Fibroblast of villous mesenchyme (primary cell): ENCODE measurements around the gene VIL1. TPM values are rescaled to one million over a fixed set of nuclear protein-coding genes. Genes with fewer than 3 reads are reported as not detected.

ENCODE experiments used
- DNase-seq: peaks from one replicate; pipeline ENCODE4 v3.0.0-alpha.2; 2010; ENCODE audit warnings: low read depth
- H3K4me3 ChIP-seq: 2 replicates; pipeline ENCODE4 v1.5.1; 2011; ENCODE audit warnings: low read depth, mild to moderate bottlenecking, low read length
- total RNA-seq: library from RNA; depleted of rRNA; stranded (reverse); fragments of >200 nt; gene quantifications from 2 replicates; pipeline ENCODE4 v1.2.3, GENCODE V29; 2012
- TF ChIP-seq, protein P1 (sequence below): IDR thresholded peaks from 2 replicates; pipeline ENCODE4 v1.5.1; 2012; ENCODE audit warnings: low read depth, mild to moderate bottlenecking, low read length; ENCODE audit not compliant: insufficient read depth

Gene VIL1
- total RNA-seq, 1 donor, result under 0.01 TPM

- no peak overlapping the region for H3K4me3 ChIP-seq
- TF ChIP-seq, protein P1, sequence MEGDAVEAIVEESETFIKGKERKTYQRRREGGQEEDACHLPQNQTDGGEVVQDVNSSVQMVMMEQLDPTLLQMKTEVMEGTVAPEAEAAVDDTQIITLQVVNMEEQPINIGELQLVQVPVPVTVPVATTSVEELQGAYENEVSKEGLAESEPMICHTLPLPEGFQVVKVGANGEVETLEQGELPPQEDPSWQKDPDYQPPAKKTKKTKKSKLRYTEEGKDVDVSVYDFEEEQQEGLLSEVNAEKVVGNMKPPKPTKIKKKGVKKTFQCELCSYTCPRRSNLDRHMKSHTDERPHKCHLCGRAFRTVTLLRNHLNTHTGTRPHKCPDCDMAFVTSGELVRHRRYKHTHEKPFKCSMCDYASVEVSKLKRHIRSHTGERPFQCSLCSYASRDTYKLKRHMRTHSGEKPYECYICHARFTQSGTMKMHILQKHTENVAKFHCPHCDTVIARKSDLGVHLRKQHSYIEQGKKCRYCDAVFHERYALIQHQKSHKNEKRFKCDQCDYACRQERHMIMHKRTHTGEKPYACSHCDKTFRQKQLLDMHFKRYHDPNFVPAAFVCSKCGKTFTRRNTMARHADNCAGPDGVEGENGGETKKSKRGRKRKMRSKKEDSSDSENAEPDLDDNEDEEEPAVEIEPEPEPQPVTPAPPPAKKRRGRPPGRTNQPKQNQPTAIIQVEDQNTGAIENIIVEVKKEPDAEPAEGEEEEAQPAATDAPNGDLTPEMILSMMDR, result no peak
- no peak for DNase-seq
These were observed 16.4 kb upstream of the VIL1 start for GRCh38 chr2:218402491-218402901.

DNA sequence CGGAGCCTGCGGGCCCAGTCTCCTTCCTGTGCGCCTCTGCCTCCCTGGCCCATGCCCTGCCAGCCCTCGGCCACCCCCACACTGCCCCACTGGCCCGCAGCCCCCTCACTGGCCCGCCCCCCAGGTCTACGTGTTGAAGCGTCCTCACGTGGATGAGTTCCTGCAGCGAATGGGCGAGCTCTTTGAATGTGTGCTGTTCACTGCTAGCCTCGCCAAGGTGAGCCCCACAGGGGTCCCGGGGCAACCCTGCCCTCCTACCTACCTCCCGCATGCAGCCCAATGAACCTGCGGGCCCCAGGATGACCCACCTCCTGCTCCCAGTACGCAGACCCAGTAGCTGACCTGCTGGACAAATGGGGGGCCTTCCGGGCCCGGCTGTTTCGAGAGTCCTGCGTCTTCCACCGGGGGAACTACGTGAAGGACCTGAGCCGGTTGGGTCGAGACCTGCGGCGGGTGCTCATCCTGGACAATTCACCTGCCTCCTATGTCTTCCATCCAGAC, 16.0 kb upstream of the VIL1 start:
- H3K4me3 ChIP-seq, result no peak overlapping the region
- no peak for DNase-seq
- TF ChIP-seq, protein P1, result no peak

DNA sequence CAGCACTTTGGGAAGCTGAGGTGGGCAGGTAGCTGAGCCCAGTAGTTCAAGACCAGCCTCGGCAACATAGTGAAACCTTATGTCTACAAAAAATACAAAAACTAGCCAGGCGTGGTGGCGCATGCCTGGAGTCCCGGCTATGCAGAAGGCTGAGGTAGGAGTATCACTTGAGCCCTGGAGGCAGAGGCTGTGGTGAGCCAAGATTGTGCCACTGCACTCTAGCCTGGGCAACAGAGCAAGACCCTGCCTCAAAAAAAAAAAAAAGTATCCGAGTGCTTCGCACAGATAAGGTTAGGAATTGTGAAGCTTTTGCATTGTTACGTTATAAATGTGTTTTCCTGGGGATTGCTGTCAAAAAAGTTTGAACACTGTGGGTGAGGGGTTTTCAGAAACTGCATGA, 15.1 kb upstream of the VIL1 start:
- H3K4me3 ChIP-seq, result no peak overlapping the region
- no peak for DNase-seq
- TF ChIP-seq, protein P1, result no peak

DNA sequence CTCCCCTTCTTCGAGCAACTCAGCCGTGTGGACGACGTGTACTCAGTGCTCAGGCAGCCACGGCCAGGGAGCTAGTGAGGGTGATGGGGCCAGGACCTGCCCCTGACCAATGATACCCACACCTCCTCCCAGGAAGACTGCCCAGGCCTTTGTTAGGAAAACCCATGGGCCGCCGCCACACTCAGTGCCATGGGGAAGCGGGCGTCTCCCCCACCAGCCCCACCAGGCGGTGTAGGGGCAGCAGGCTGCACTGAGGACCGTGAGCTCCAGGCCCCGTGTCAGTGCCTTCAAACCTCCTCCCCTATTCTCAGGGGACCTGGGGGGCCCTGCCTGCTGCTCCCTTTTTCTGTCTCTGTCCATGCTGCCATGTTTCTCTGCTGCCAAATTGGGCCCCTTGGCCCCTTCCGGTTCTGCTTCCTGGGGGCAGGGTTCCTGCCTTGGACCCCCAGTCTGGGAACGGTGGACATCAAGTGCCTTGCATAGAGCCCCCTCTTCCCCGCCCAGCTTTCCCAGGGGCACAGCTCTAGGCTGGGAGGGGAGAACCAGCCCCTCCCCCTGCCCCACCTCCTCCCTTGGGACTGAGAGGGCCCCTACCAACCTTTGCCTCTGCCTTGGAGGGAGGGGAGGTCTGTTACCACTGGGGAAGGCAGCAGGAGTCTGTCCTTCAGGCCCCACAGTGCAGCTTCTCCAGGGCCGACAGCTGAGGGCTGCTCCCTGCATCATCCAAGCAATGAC, 14.4 kb upstream of the VIL1 start:
- TF ChIP-seq, protein P1, result no peak
- DNase-seq, result no peak
- H3K4me3 ChIP-seq, result no peak overlapping the region

DNA sequence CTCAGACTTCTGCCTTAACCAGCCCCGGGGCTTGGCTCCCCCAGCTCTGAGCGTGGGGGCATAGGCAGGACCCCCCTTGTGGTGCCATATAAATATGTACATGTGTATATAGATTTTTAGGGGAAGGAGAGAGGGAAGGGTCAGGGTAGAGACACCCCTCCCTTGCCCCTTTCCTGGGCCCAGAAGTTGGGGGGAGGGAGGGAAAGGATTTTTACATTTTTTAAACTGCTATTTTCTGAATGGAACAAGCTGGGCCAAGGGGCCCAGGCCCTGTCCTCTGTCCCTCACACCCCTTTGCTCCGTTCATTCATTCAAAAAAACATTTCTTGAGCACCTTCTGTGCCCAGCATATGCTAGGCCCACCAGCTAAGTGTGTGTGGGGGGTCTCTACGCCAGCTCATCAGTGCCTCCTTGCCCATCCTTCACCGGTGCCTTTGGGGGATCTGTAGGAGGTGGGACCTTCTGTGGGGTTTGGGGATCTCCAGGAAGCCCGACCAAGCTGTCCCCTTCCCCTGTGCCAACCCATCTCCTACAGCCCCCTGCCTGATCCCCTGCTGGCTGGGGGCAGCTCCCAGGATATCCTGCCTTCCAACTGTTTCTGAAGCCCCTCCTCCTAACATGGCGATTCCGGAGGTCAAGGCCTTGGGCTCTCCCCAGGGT, 13.7 kb upstream of the VIL1 start:
- TF ChIP-seq, protein P1, result no peak
- no peak for DNase-seq
- no peak overlapping the region for H3K4me3 ChIP-seq

GRCh38 chr2:218405746-218406208, 13.1 kb upstream of the VIL1 start:
- peak overlapping the region; percentile 37 for H3K4me3 ChIP-seq
- TF ChIP-seq, protein P1, result no peak
- DNase-seq, result no peak
